Muscle of leg (tissue), 11 donors: ENCODE measurements around the gene FYN. TPM values are rescaled to one million over a fixed set of nuclear protein-coding genes. Genes with fewer than 3 reads are reported as not detected.

ENCODE experiments used
- DNase-seq: peaks from one replicate; pipeline ENCODE4 v3.0.0; 2013
- H3K27ac ChIP-seq: one replicate; pipeline ENCODE4 v1.5.1; 2013; ENCODE audit warnings: mild to moderate bottlenecking, low read length, control low read depth
- H3K27me3 ChIP-seq: one replicate; pipeline ENCODE4 v1.6.1; 2013; ENCODE audit warnings: low read length; ENCODE audit not compliant: control insufficient read depth, insufficient read depth
- H3K36me3 ChIP-seq: one replicate; pipeline ENCODE4 v1.6.1; 2013; ENCODE audit warnings: low read length; ENCODE audit not compliant: control insufficient read depth, insufficient read depth
- H3K4me1 ChIP-seq: one replicate; pipeline ENCODE4 v1.6.1; 2013; ENCODE audit warnings: low read length; ENCODE audit not compliant: control insufficient read depth, insufficient read depth
- H3K4me3 ChIP-seq: one replicate; pipeline ENCODE4 v1.5.1; 2013; ENCODE audit warnings: low read length, control low read depth
- H3K9me3 ChIP-seq: replicated peaks from 2 replicates; pipeline ENCODE4 v1.6.1; 2013; ENCODE audit warnings: low read depth, low read length; ENCODE audit not compliant: control insufficient read depth
- WGBS: methylation state at CpG from one replicate; pipeline ENCODE4 v1.1.5; 2013; ENCODE audit warnings: missing lambda C conversion rate; ENCODE audit not compliant: insufficient coverage; 5-methylcytosine and 5-hydroxymethylcytosine counted together
- polyA plus RNA-seq, 8 donors: library from polyadenylated mRNA; unstranded; fragments of 120-200 nt; gene quantifications; one replicate each; pipeline versions ENCODE4 v1.2.1 to v1.2.3, GENCODE V29; 2013; ENCODE audit warnings: inconsistent platforms in 1 of 8, low replicate concordance in 1 of 8; ENCODE audit not compliant: insufficient read length in 8 of 8, insufficient read depth in 1 of 8
- total RNA-seq: library from RNA; stranded (reverse); fragments of 120-200 nt; gene quantifications from one replicate; pipeline ENCODE4 v1.2.4, GENCODE V29; 2013

Gene FYN
- total and polyA plus RNA-seq, 9 donors = 97.1 to 181 (median 152) TPM

DNA sequence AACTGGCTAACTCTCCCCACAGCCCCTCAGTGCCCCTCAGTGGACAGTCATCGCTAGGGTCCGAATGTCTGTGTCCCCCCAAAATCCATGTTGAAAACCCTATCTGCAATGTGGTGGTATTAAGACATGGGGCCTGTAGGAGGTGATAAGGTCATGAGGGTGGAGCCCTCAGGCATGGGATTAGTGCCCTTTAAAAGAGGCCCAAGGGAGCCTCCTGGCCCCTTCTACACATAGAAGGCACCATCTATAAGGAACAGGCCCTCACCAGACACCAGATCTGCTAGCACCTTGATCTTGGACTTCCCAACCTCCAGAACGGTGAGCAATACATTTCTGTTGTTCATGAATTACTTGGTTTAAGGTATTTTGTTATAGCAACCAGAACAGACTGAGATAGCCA lies 260.9 kb downstream of the FYN start:
- Histone ChIP-seq H3K27me3 (no peaks in the 10 kb centered on the region), H3K9me3 (no peaks in the 10 kb centered on the region), H3K4me3 (no peak overlapping the region), H3K36me3 (no peaks in the 10 kb centered on the region), H3K4me1 (peaks cover 15% of the 10 kb centered on the region), H3K27ac (no peak overlapping the region)
- DNase-seq = no peak
- no CpG with 5 or more reads among the region's 3 CpGs for WGBS

DNA sequence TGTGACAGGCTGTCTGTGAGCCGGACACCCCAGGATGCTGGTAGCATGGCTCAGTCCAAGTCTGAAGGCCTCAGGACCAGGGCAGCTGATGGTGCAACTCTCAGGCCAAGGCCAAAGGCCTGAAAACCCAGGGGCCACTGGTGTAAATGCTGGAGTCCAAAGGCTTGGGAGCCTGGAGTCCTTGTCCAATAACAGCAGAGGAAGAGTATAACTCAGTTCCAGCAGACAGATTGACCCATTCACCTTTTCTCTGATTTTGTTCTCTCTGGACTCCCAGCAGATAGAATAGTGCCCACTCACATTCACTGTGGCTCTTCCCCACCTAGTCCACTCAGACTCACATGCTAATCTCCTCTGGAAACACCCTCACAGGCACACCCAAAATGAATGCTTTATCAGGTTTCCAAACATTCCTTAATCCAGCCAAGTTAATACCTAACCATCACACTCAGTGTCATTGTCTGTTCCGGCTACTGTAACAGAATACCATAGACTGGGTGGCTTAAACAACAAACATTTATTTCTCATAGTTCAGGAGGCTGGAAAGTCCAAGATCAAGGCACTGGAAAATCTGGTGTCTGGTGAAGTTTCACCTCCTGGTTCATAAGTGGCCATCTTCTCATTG lies 262.6 kb downstream of the FYN start:
- no peaks in the 10 kb centered on the region for H3K36me3 ChIP-seq
- 90% methylated on average over 1 of the region's 2 CpGs for WGBS
- H3K4me1 ChIP-seq = peaks cover 13% of the 10 kb centered on the region
- DNase-seq = no peak
- no peak overlapping the region for H3K27ac ChIP-seq
- no peak overlapping the region for H3K4me3 ChIP-seq
- no peaks in the 10 kb centered on the region for H3K9me3 ChIP-seq
- H3K27me3 ChIP-seq = no peaks in the 10 kb centered on the region

Other genes starting within 250 kb of the FYN start
- gene CCN6, start 180.7 kb upstream of the FYN start, total RNA-seq = 0.09 TPM
- gene CCN6, start 180.7 kb upstream of the FYN start, polyA plus RNA-seq = under 1 TPM; 0.09 to 0.67 (median 0.23) TPM
- 22.0 TPM for gene TUBE1, start 214.0 kb upstream of the FYN start, total RNA-seq
- 10 to 100 TPM; 12.9 to 26.3 (median 16.9) TPM for gene TUBE1, start 214.0 kb upstream of the FYN start, polyA plus RNA-seq
- 34.8 TPM for gene FAM229B, start 214.1 kb upstream of the FYN start, total RNA-seq
- 10 to 100 TPM; 14.8 to 27.4 (median 18.9) TPM for gene FAM229B, start 214.1 kb upstream of the FYN start, polyA plus RNA-seq